ENCODE data around the gene BNIPL. TPM values are rescaled to one million over a fixed set of nuclear protein-coding genes. Genes with fewer than 3 reads are reported as not detected.

Gene BNIPL
- total and polyA plus RNA-seq, 2 of the 13 experiments (the other 11 are each of a cell fraction or from before 2014, with no cell fraction given): 0.40 to 1.1 TPM

- DNase-seq (ENCODE audit: low spot score) (no peak), FAIRE-seq (peak; percentile 82), ATAC-seq (peak; percentile 52)
- BruUV-seq (replicated peaks): no TSS peak
- no peak for TF ChIP-seq THYN1 (CRISPR knock-in tag; IDR thresholded peaks at IDR 0.05; ENCODE audit: borderline replicate concordance, low read depth)
- peak; percentile 66 for TF ChIP-seq RAD21 (CRISPR knock-in tag; IDR thresholded peaks at IDR 0.05)
- TF ChIP-seq SMC3 (IDR thresholded peaks at IDR 0.05; ENCODE audit: low read length): 0 out of 2 replicates have a peak, but pooled peaks have one; percentile 47
- TF ChIP-seq STAG1 (CRISPR knock-in tag; IDR thresholded peaks at IDR 0.05): peak; percentile 75
- TF ChIP-seq ZBTB33 (CRISPR knock-in tag; IDR thresholded peaks at IDR 0.05): peak; percentile 63; the same call in 1 of the 2 replicates
- no peak for TF ChIP-seq MXD4 (CRISPR knock-in tag; IDR thresholded peaks at IDR 0.05)
- no peak for TF ChIP-seq ZNF549 (CRISPR knock-in tag; IDR thresholded peaks at IDR 0.05)
- TF ChIP-seq CTCF (CRISPR knock-in tag; IDR thresholded peaks at IDR 0.05): peak; percentile 73
- TF ChIP-seq TBX2 (CRISPR knock-in tag; IDR thresholded peaks at IDR 0.05; ENCODE audit: borderline replicate concordance): no peak
- TF ChIP-seq MIXL1 (CRISPR knock-in tag; IDR thresholded peaks at IDR 0.05): 0 out of 2 replicates have a peak, but pooled peaks have one; percentile 13
- TF ChIP-seq ZNF350 (CRISPR knock-in tag; IDR thresholded peaks at IDR 0.05; ENCODE audit: borderline replicate concordance, low read depth): no peak
- 0 out of 2 replicates have a peak, but pooled peaks have one; percentile 14 for TF ChIP-seq KAT8 (CRISPR knock-in tag; IDR thresholded peaks at IDR 0.05)
- TF ChIP-seq KDM2A (CRISPR knock-in tag; IDR thresholded peaks at IDR 0.05; ENCODE audit: borderline replicate concordance, low read depth): 0 out of 2 replicates have a peak, but pooled peaks have one; percentile 17
- TF ChIP-seq ZKSCAN1 (IDR thresholded peaks at IDR 0.05; ENCODE audit: low read length): no peak
- TF ChIP-seq RFX3 (CRISPR knock-in tag; IDR thresholded peaks at IDR 0.05): no peak
- no peaks in the 10 kb centered on the region for H4K20me1 ChIP-seq (ENCODE audit: insufficient read depth, low read length)
- H3K9ac ChIP-seq (ENCODE audit: insufficient read depth, low read depth, low read length): no peak overlapping the region
- peaks cover 11 to 25% of the 10 kb centered on the region in 2 experiments; a peak in 4 of 5 replicates for H3K36me3 ChIP-seq (replicated peaks in 1 of 2; ENCODE audit: control insufficient read depth in 1 of 2, insufficient read depth in 2 of 2, low read length in 2 of 2)
- H2AFZ ChIP-seq (ENCODE audit: low read length): no peak overlapping the region
- no peaks in the 10 kb centered on the region for H3K9me3 ChIP-seq (ENCODE audit: low read length)
- ChIA-PET CTCF (ENCODE audit: low intra/inter-chr PET ratio, low total read pairs) (interaction anchor here (2.0 kb wide), 1 partner anchor 16 kb away, joined by 24 read pairs; no protein-coding TSS in a partner anchor), POLR2A (interaction anchor here (0.6 to 5.6 kb wide), 7 partner anchors 10 to 194 kb away, joined by 3 to 55 read pairs (median 6); partner anchors contain the start of genes ANXA9, MINDY1 and VPS72)
- in situ Hi-C loops (cut with HindIII; ENCODE audit: extremely low pct_ligation_motif_present, low pct_unique_long_range_greater_than_20kb) (no loop called here), intact Hi-C loops (cut with micrococcal nuclease; ENCODE audit: unreplicated experiment) (no loop called here)
- 59% methylated on average over 9 of the region's 9 CpGs for WGBS (ENCODE audit: low lambda C conversion rate)
- peaks cover 20% of the 10 kb centered on the region for H3K4me1 ChIP-seq (ENCODE audit: insufficient read depth, low read length)
- no peak overlapping the region for H3K27ac ChIP-seq (ENCODE audit: extremely low read length, insufficient read depth, low read length)
- no peaks in the 10 kb centered on the region for H3K79me2 ChIP-seq (ENCODE audit: insufficient read depth, low read length)
- no peak overlapping the region for H3K4me2 ChIP-seq (ENCODE audit: low read depth, low read length)
- no peak overlapping the region for H3K4me3 ChIP-seq (replicated peaks in 1 of 3; ENCODE audit: insufficient read depth in 1 of 3, low read depth in 2 of 3, low read length in 3 of 3)
- H3K27me3 ChIP-seq (ENCODE audit: control insufficient read depth in 1 of 2, insufficient read depth in 2 of 2, low read length in 2 of 2): no peaks in the 10 kb centered on the region
These were observed 40.5 kb upstream of the BNIPL start for GRCh38 chr1:150995896-150996295.
